DND-41 (cell line): ENCODE measurements around the gene ARL4C.

Experiments
- ATAC-seq: fragments of 200-7000 bp; cut with Tn5 transposase; 3 replicates; pipeline ENCODE4 v1.9.1; 2021; ENCODE audit warnings: low read depth; ENCODE audit not compliant: insufficient read depth
- DNase-seq: peaks from one replicate; pipeline ENCODE4 v3.0.0-alpha.2; 2020
- H2AFZ ChIP-seq: 2 replicates; pipeline ENCODE4 v1.6.0; 2012; ENCODE audit warnings: low read depth, low read length
- H3K27ac ChIP-seq: 2 replicates; pipeline ENCODE4 v1.5.1; 2012; ENCODE audit warnings: low read length, inconsistent platforms
- H3K27me3 ChIP-seq: fragments of 200-600 bp; sonication (generic); 2 replicates; pipeline ENCODE4 v1.6.0; 2012; ENCODE audit warnings: low read length, mild to moderate bottlenecking, inconsistent platforms; ENCODE audit not compliant: insufficient read depth, poor library complexity
- H3K36me3 ChIP-seq: 2 replicates; pipeline ENCODE4 v1.5.1; 2012; ENCODE audit warnings: low read length, inconsistent platforms; ENCODE audit not compliant: insufficient read depth
- H3K4me1 ChIP-seq: 2 replicates; pipeline ENCODE4 v1.5.1; 2012; ENCODE audit warnings: mild to moderate bottlenecking, low read length; ENCODE audit not compliant: insufficient read depth
- H3K4me2 ChIP-seq: 2 replicates; pipeline ENCODE4 v1.6.0; 2012; ENCODE audit warnings: mild to moderate bottlenecking, moderate library complexity, low read length, inconsistent platforms; ENCODE audit not compliant: insufficient read depth
- H3K4me3 ChIP-seq, 2 experiments: fragments of 200-600 bp in 1 of 2; shearing (Covaris generic) in 1 of 2; 2 replicates each; pipeline ENCODE4 v1.5.1; 2012 to 2016; ENCODE audit warnings: inconsistent platforms in 2 of 2, low read length in 2 of 2, mild to moderate bottlenecking in 2 of 2, low read depth in 1 of 2, moderate library complexity in 1 of 2
- H3K79me2 ChIP-seq: 2 replicates; pipeline ENCODE4 v1.6.0; 2012; ENCODE audit warnings: low read length, inconsistent platforms; ENCODE audit not compliant: insufficient read depth
- H3K9ac ChIP-seq: 2 replicates; pipeline ENCODE4 v1.6.0; 2012; ENCODE audit warnings: low read depth, mild to moderate bottlenecking, inconsistent platforms, low read length, moderate library complexity
- H3K9me3 ChIP-seq: 2 replicates; pipeline ENCODE4 v1.5.1; 2012; ENCODE audit warnings: low read length, moderate library complexity, mild to moderate bottlenecking, inconsistent platforms; ENCODE audit not compliant: insufficient read depth, severe bottlenecking
- H4K20me1 ChIP-seq: 2 replicates; pipeline ENCODE4 v1.6.0; 2012; ENCODE audit warnings: low read length; ENCODE audit not compliant: insufficient read depth
- CTCF ChIP-seq: IDR thresholded peaks from 2 replicates; pipeline ENCODE4 v1.5.1; 2012; ENCODE audit warnings: borderline replicate concordance, low read length, moderate library complexity, mild to moderate bottlenecking; ENCODE audit not compliant: poor library complexity, severe bottlenecking; ENCODE audit errors: extremely low read depth
- EZH2 ChIP-seq: IDR thresholded peaks from 3 replicates; pipeline ENCODE4 v1.6.1; 2012; ENCODE audit warnings: borderline replicate concordance, low read depth, mild to moderate bottlenecking, moderate library complexity, low read length, inconsistent platforms; ENCODE audit not compliant: severe bottlenecking

The ARL4C gene

GRCh38 chr2:234480337-234480736, 16.5 kb downstream of the ARL4C start:
- peaks cover 10% of the 10 kb centered on the region for H3K79me2 ChIP-seq
- DNase-seq (no peak), ATAC-seq (no peak)
- H2AFZ ChIP-seq = no peak overlapping the region
- H3K27ac ChIP-seq = peak overlapping the region; percentile 78
- no peaks in the 10 kb centered on the region for H3K27me3 ChIP-seq
- peaks cover 69% of the 10 kb centered on the region for H3K4me1 ChIP-seq
- no peaks in the 10 kb centered on the region for H3K36me3 ChIP-seq
- no peaks in the 10 kb centered on the region for H4K20me1 ChIP-seq
- H3K4me3 ChIP-seq = no peak overlapping the region
- no peaks in the 10 kb centered on the region for H3K9me3 ChIP-seq
- no peak overlapping the region for H3K9ac ChIP-seq
- no peak overlapping the region for H3K4me2 ChIP-seq
- TF ChIP-seq EZH2 (no peak), CTCF (no peak)

GRCh38 chr2:234479465-234479864, 17.4 kb downstream of the ARL4C start:
- Histone ChIP-seq H4K20me1 (no peaks in the 10 kb centered on the region), H2AFZ (no peak overlapping the region), H3K4me3 (no peak overlapping the region), H3K9me3 (no peaks in the 10 kb centered on the region), H3K4me1 (peaks cover 60% of the 10 kb centered on the region), H3K9ac (no peak overlapping the region), H3K27me3 (no peaks in the 10 kb centered on the region), H3K27ac (peak overlapping the region; percentile 78), H3K79me2 (peaks cover under 1% of the 10 kb centered on the region), H3K4me2 (no peak overlapping the region), H3K36me3 (no peaks in the 10 kb centered on the region)
- no peak for DNase-seq
- TF ChIP-seq EZH2 (no peak), CTCF (no peak)
- ATAC-seq = no peak

- Histone ChIP-seq H3K9me3 (peaks cover 2% of the 10 kb centered on the region), H4K20me1 (no peaks in the 10 kb centered on the region), H3K4me1 (peaks cover 48% of the 10 kb centered on the region), H3K4me2 (no peak overlapping the region), H3K27ac (peak overlapping the region; percentile 80), H2AFZ (no peak overlapping the region), H3K36me3 (no peaks in the 10 kb centered on the region), H3K79me2 (no peaks in the 10 kb centered on the region), H3K9ac (peak overlapping the region; percentile 24; the same call in 1 of the 2 replicates), H3K27me3 (no peaks in the 10 kb centered on the region), H3K4me3 (no peak overlapping the region)
- peak; percentile 56 for DNase-seq
- peak; percentile 58 for ATAC-seq
- TF ChIP-seq CTCF (no peak), EZH2 (no peak)
Measured at GRCh38 chr2:234478121-234478858, 18.6 kb downstream of the ARL4C start.
